Gastrocnemius medialis (tissue), 4 donors: ENCODE measurements around the gene ZNF846.
"Not testable (repeated sequence)": the region's sequence is repeated elsewhere in the genome, so short reads cannot be mapped to it uniquely, and the experiment has no call there.

Source experiments
- POLR2A ChIP-seq, 2 donors: fragments of 450-650 bp; IDR thresholded peaks; one replicate each; pipeline ENCODE4 v1.6.1; 2017; ENCODE audit warnings: antibody characterized with exemption in 2 of 2, mild to moderate bottlenecking in 2 of 2, moderate library complexity in 2 of 2
- TF ChIP-seq, protein P1 (sequence below), 5 experiments: fragments of 450-650 bp in 3 of 5; fragments of 200-600 bp in 2 of 5; sonication (generic) in 2 of 5; IDR thresholded peaks in 4 of 5; conservative IDR thresholded peaks in 1 of 5; 1 replicate in 4 of 5; 2 replicates in 1 of 5; pipeline ENCODE4 v1.5.1; 2016 to 2019; ENCODE audit warnings: antibody characterized with exemption in 5 of 5, mild to moderate bottlenecking in 3 of 5, moderate library complexity in 3 of 5

DNA sequence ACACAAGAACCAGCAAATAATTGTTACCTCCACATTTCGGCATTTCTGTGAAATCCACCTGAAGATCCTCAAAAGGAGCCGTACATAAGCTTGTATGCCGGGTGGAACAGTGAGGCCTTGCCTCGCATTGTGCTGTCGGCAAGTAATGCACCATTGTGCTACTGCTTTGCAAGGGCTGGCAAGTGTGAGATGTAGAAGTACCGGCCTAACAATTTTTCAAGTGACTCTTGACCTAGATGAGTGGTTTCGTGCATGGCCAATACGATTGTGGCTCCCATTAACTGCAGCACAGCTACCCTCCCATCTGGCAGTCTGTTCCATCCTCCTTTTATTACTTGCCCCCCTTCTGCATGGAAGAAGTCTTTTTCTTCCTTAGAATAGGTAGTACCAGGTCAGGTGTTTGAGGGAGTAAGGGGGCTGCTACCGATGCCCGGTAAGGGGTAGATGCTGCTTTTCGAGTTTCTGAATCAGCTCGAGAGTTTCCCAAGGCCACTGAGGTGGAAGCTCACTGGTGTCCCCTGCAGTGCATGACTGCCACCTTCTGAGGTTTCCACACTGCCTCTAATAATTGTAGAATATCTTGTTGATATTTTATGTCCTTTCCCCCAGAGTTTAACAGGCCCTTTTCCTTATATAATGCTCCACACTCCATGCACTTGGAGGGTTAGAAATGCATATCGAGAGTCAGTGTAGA lies 42.9 kb downstream of the ZNF846 start:
- TF ChIP-seq, protein P1, sequence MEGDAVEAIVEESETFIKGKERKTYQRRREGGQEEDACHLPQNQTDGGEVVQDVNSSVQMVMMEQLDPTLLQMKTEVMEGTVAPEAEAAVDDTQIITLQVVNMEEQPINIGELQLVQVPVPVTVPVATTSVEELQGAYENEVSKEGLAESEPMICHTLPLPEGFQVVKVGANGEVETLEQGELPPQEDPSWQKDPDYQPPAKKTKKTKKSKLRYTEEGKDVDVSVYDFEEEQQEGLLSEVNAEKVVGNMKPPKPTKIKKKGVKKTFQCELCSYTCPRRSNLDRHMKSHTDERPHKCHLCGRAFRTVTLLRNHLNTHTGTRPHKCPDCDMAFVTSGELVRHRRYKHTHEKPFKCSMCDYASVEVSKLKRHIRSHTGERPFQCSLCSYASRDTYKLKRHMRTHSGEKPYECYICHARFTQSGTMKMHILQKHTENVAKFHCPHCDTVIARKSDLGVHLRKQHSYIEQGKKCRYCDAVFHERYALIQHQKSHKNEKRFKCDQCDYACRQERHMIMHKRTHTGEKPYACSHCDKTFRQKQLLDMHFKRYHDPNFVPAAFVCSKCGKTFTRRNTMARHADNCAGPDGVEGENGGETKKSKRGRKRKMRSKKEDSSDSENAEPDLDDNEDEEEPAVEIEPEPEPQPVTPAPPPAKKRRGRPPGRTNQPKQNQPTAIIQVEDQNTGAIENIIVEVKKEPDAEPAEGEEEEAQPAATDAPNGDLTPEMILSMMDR (IDR thresholded peaks at IDR 0.05 in 4 of 5, conservative IDR thresholded peaks at IDR 0.05 in 1 of 5), result not testable (repeated sequence)
- not testable (repeated sequence) for TF ChIP-seq POLR2A (IDR thresholded peaks at IDR 0.05)
